NCI-H1105 (cell line): ENCODE results near the gene KCNQ2.

ENCODE experiments used
- DNase-seq: peaks from one replicate; lab custom pipeline; 2025; lab: John Stamatoyannopoulos, UW

The KCNQ2 gene

GRCh38 chr20:63403403-63404105, 68.9 kb downstream of the KCNQ2 start:
- DNase-seq: no peak

DNA sequence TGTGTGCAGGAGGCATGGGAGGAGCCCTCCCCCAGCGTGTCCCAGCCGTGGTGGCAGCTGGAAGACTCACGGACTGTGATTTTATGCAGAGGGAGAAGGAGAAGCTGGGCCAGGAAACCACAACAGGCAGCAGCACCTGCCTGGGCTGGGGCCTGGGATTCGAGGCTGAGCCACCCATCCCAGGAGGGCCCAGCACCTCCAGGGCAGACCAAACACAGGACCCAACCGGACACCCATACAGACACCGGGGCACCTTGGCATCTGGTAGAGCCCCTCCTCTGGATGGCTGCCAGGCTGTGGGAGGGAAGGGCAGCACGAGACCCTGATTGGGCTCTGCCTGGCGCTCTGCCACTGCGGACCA, 69.6 kb downstream of the KCNQ2 start:
- no peak for DNase-seq

GRCh38 chr20:63402181-63402859, 70.1 kb downstream of the KCNQ2 start:
- no peak for DNase-seq

DNA sequence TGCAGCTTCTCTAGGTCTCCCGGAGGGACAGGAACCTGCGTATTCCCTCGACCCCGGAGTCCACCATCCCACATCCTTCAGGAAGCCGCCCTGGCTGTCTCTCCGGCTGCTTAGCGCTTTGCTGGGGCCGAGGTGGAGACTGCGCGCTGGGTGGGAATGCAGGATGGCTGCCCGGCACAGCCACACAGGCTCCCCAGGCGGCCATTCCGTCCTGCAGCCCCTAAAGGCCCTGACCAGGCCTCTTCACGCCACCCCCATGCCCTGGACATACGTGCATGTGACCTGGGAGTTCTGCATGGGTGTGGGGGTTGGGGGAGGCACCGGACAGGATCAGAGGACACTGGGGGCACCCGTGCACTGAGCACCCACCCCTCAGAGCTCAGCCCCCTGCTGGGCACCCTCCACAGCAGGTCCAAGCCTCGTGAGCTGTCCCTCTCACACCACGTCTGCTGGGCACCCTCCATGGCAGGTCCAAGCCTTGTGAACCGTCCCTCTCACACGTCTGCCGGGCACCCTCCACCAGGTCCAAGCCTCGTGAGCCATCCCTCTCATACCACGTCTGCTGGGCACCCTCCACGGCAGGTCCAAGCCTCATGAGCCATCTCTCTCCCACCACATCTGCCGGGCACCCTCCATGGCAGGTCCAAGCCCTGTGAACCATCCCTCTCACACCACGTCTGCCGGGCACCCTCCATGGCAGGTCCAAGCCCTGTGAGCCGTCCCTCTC, 70.9 kb downstream of the KCNQ2 start:
- no peak for DNase-seq

DNA sequence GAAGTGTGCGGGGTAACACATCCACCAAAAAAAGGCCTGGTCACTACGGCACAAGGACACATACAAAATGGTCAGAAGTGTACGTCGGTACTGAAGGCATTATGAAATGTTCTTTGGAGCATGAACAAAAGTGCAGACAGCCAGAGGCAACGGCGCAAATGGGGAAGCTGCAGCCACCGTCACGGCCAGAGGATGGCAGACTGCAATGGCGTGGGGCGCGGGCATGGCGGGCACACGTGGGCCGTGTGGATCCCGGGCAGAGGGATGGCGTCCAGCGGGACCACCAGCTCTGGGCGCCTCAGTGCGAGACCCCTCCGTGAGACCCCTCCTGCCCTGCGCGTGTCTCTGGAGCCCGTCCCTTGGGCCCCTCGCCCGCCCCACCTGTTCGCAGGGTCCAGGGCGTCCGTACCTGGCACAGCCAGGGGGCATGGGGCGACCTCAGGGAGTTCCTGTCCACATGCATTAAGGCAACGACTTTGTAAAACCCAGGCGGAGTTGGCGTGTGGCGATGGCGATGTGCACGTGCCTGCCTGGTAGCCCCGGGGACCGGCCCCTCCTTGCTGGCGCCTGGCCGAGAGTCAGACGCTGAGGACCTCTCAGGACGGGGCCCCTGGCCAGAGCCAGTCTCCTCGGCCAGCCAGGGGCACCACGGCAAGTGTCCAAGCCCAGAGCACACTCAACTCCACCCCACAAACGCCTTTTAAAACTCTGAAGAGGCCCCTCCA, 71.8 kb downstream of the KCNQ2 start:
- DNase-seq: no peak

DNA sequence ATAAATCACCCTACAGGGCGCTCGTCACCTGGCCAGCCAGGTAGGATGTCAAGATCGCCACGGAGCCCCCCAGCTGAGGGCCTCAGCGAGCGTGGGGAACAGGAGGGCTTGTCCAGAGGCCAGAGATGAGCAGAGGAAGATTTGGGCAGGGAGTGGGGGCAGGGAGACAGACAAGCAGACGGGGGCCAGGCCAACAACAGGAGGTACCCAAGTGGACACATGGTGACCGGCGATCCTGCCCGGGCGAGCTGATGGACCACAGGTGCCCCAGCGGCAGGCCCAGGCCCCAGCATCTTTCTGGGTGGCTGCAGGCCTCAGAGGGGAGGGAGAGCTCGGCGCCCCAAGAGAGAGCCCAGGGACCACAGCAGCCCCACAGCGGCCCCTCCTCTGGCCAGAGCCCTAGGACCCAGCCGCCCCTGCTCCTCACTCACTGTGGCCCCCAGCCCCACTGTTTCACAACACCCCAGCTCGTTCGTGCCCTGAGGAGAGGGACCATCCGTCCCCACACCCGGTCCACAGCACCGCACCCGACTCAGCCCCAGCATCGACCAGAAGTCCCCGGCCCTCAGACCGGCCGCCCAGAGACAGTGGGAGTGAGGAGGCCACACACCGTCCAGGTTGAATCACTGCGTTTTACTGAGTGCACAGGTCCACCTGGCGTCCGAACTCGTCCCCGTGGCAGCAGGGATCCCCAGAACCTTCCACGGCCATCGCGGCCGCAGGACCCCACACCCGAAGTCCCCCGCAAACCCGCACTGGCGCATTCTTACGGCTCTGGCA, 72.7 kb downstream of the KCNQ2 start:
- no peak for DNase-seq

- no peak for DNase-seq
These were observed 73.5 kb downstream of the KCNQ2 start for GRCh38 chr20:63398744-63399514.

DNA sequence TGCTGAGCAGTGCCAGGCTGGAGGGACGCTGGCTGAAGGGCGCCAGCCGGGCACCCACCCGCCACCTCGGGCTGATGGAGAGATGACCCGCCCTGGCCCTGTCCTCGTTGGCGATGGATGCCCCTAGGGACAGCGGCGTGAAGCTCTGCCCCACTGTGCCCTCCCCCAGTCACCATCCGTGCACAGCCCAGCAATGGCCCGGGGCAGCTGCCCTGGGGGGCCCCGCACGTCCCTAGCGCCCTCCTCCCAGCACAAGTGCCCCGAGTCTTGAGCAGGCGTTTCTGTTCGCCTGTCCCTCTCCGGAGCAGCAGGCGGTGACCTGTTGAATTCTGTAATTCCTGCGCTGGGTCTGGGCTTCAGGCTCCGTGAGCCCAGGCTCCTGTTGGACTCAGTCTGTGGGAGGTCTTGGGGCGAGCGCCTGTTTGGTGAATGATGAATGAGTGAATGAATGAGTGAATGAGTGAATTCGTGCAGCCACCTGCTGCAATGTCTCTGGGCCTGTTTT, 74.5 kb downstream of the KCNQ2 start:
- no peak for DNase-seq

DNA sequence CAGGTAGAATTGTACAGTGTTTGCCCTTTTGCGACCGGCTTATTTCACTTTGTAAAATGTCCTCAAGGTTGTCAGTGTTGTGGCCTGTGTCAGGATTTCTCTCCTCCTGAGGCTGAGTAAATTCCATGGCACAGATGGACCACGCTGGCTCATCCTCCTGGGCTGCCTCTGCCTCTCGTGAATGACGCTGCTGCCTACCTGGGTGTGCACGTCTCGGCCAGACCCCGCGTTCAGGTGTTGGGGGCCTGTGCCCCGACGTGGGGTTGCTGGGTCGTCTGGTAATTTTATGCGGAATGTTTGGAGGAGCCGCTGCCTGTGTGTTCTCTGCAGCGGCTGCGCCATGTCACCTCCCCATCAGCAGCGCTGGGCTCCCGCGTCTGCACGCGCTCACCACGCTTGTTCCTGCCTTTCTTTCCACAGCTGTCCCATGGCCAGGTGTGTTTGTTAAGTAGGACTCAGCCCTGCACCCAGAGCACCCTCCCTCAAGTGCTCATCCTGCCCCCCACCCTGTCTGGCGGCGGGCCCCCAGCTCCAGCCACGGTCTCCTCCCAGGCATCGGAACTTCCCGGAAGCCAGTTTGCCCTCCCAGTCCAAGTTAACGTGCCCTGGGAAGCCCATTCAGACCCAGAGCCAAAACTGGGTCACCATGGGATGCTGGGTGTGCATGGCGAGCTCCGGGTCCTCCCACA, 75.2 kb downstream of the KCNQ2 start:
- no peak for DNase-seq

DNA sequence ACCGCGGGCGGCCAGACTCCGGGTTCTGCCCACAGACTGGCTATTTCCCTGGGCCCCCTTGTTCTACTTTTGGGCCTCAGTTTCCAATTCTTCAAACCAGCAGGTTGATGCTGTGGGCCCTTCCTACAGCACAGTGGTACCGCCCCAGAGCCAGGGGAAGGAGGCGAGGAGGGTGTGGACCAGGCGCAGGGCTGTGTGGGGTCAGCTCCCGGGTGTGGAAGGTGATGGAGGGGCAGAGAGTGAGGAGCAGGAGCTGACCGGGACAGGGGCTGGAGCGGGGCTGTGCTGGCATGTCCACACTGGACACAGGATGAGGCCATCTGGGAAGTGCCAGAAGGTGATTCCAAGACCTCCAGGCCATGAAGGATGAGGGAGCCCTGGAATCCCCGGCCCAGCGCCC, 76.2 kb downstream of the KCNQ2 start:
- no peak for DNase-seq

DNA sequence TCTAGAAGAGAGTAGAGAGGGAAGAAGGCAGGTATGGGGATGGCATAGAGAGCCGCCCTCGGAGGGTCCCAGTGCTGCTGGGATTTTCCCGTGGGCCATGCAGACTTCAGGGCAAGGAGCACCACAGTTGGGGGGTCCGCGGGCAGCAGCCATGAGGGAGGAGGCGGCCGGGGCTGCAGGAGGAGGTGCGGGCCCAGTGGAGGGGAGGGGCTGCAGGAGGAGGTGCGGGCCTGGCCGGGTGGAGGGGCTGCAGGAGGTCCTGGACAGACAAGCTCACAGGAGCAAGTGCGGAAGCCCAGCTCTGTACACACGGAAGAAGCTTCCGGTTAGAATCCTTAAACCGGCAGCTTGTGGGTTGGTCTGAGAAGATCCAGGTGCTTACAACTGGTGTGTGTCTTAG, 76.7 kb downstream of the KCNQ2 start:
- no peak for DNase-seq

GRCh38 chr20:63394920-63395455, 77.5 kb downstream of the KCNQ2 start:
- DNase-seq: no peak

DNA sequence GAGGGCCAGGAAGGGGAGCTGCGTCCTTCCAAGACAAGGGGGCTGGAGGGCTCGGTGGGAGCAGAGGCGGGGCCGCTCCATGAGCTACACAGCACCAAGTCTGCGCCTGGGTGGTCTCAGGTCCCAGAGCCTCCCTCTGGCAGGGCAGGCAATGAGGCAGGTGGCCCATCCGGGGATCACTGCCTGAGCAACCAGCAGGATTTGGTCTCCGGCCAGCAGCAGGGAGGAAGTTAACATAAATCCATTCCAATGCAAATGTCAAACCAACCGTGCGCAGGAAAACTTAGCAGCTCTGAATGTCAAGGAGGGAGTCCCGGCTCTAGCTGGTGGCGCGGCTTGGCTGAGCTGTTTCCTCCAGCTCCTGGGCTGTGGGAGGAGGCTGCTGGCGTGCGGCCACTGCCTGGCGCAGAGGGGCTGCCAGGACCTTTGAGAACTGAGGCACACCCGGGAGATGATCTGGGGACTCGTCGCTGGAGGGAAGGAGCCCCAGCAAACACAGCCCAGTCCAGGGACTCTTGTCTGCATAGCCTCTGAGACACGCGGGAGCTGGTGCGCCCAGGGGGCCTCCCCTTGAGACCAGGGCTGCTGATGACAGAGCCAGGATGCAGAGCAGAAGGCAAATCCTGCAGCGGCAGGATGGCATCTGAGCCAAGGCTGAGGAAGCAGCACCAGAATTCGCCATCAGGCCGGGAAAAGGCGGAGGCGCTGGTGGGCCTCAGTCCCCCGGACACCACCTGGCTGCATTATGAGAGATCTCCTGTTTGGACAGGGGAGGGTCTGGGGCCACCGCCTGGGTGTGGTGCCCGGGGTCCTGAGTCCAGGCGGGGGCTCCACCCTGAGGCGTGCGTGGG, 78.2 kb downstream of the KCNQ2 start:
- no peak for DNase-seq

GRCh38 chr20:63393566-63393965, 78.9 kb downstream of the KCNQ2 start:
- no peak for DNase-seq

GRCh38 chr20:63392465-63393365, 79.7 kb downstream of the KCNQ2 start:
- no peak for DNase-seq

- DNase-seq: no peak
These were observed 84.5 kb downstream of the KCNQ2 start for GRCh38 chr20:63387917-63388316.

GRCh38 chr20:63387393-63387792, 85.1 kb downstream of the KCNQ2 start:
- no peak for DNase-seq

GRCh38 chr20:63386491-63386890, 86.0 kb downstream of the KCNQ2 start:
- DNase-seq: no peak
